ENCODE results near the gene DYSF. TPM values are rescaled to one million over a fixed set of nuclear protein-coding genes. Genes with fewer than 3 reads are reported as not detected.

The DYSF gene
- total RNA-seq, 4 donors from 2014 or later, result 4.2 to 12.0 (median 5.9) TPM

DNA sequence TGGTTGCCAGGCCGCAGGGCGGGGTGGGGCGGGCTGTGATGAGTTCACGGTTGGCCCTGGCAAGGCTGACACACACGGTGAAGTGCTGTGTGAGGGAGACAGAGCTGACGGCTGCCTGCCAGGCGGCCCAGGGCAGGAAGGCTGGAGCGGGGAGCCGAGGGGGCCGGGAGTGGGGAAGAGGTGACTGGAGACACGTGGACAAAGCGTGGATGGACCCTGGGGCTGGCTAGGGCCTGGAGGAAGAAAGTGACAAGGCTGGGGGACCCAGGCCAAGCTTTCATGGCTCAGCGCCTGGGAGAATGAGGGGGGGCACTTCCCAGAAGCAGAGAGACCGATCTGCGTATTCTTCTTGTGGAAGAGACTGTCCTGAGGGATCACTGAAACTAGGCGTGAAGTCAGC, 123.2 kb downstream of the DYSF start:
- Histone ChIP-seq H3K36me3 (no peaks in the 10 kb centered on the region), H3K27ac (no peak overlapping the region)
- no peak for DNase-seq (ENCODE audit: low spot score in 2 of 2)

GRCh38 chr2:71577209-71577608, 123.8 kb downstream of the DYSF start:
- Histone ChIP-seq H3K27ac (no peak overlapping the region), H3K36me3 (no peaks in the 10 kb centered on the region), H3K9me3 (no peaks in the 10 kb centered on the region), H3K4me3 (no peak overlapping the region), H3K4me1 (peaks cover 0 to 23% (median 9%) of the 10 kb centered on the region in 4 donors), H3K27me3 (no peaks in the 10 kb centered on the region)
- no peak for DNase-seq (ENCODE audit: low spot score in 2 of 2)
- WGBS, 2 donors, result 95% methylated on average over 3 of the region's 3 CpGs
- no peak for TF ChIP-seq EP300 (IDR thresholded peaks at IDR 0.05)
- TF ChIP-seq, protein P1, sequence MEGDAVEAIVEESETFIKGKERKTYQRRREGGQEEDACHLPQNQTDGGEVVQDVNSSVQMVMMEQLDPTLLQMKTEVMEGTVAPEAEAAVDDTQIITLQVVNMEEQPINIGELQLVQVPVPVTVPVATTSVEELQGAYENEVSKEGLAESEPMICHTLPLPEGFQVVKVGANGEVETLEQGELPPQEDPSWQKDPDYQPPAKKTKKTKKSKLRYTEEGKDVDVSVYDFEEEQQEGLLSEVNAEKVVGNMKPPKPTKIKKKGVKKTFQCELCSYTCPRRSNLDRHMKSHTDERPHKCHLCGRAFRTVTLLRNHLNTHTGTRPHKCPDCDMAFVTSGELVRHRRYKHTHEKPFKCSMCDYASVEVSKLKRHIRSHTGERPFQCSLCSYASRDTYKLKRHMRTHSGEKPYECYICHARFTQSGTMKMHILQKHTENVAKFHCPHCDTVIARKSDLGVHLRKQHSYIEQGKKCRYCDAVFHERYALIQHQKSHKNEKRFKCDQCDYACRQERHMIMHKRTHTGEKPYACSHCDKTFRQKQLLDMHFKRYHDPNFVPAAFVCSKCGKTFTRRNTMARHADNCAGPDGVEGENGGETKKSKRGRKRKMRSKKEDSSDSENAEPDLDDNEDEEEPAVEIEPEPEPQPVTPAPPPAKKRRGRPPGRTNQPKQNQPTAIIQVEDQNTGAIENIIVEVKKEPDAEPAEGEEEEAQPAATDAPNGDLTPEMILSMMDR (IDR thresholded peaks at IDR 0.05), result no peak
- no peak for TF ChIP-seq POLR2A (IDR thresholded peaks at IDR 0.05)

More for the DNA sequence above, 123.2 kb downstream of the DYSF start:
- Histone ChIP-seq H3K4me3 (no peak overlapping the region), H3K4me1 (peaks cover 0 to 23% (median 8%) of the 10 kb centered on the region in 4 donors), H3K9me3 (no peaks in the 10 kb centered on the region), H3K27me3 (no peaks in the 10 kb centered on the region)
- TF ChIP-seq, protein P1 (IDR thresholded peaks at IDR 0.05), result no peak
- no peak for TF ChIP-seq POLR2A (IDR thresholded peaks at IDR 0.05)
- no peak for TF ChIP-seq EP300 (IDR thresholded peaks at IDR 0.05)
- WGBS, 2 donors, result 81 to 89% methylated on average over 16 of the region's 16 CpGs

- peak overlapping the region; percentile 7 to 41 (median 14) for H3K4me3 ChIP-seq
- no peaks in the 10 kb centered on the region for H3K36me3 ChIP-seq
- TF ChIP-seq, protein P1 (IDR thresholded peaks at IDR 0.05), result peak in 1 of 5 experiments; percentile 9
- TF ChIP-seq POLR2A (IDR thresholded peaks at IDR 0.05) (no peak), EP300 (IDR thresholded peaks at IDR 0.05) (peak in 1 of 2 donors; percentile 87)
- WGBS, 2 donors, result 37 to 42% methylated on average over 20 of the region's 20 CpGs
- no peaks in the 10 kb centered on the region for H3K9me3 ChIP-seq
- peaks cover 0 to 23% (median 9%) of the 10 kb centered on the region in 4 donors for H3K4me1 ChIP-seq
- H3K27ac ChIP-seq, result peak overlapping the region; percentile 23 to 91 (median 63)
- peak; percentile 63 to 69 for DNase-seq (ENCODE audit: low spot score in 2 of 2)
- no peaks in the 10 kb centered on the region for H3K27me3 ChIP-seq
These were observed 125.5 kb downstream of the DYSF start for GRCh38 chr2:71578767-71579342.

DNA sequence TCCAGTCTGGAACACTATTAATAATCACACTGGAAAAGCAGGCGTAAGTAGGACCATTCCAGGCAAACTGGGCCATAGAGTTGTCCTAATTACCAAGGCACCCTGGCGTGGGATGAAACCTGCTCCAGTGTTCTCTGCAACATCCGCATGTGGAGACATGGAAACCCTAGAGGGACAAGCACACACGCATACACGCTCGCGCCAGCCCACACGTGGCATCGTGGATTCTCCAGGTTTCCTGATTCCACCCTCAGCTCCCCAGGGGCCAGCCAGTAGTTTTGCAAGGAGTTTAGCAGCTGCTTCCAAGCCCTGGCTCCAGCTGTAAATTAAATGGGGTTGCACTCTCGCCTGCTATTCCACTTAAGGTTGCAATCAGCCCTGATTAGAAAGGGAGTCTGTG, 127.7 kb downstream of the DYSF start:
- WGBS, 2 donors, result 69 to 71% methylated on average over 10 of the region's 10 CpGs
- no peaks in the 10 kb centered on the region for H3K36me3 ChIP-seq
- no peak for TF ChIP-seq POLR2A (IDR thresholded peaks at IDR 0.05)
- TF ChIP-seq EP300 (IDR thresholded peaks at IDR 0.05), result peak in 1 of 2 donors; percentile 42
- TF ChIP-seq, protein P1 (IDR thresholded peaks at IDR 0.05), result no peak
- H3K27me3 ChIP-seq, result no peaks in the 10 kb centered on the region
- H3K4me1 ChIP-seq, result peaks cover 0 to 23% (median 9%) of the 10 kb centered on the region in 4 donors
- no peaks in the 10 kb centered on the region for H3K9me3 ChIP-seq
- H3K27ac ChIP-seq, result no peak overlapping the region
- H3K4me3 ChIP-seq, result no peak overlapping the region
- peak; percentile 59 to 63 for DNase-seq (ENCODE audit: low spot score in 2 of 2)

DNA sequence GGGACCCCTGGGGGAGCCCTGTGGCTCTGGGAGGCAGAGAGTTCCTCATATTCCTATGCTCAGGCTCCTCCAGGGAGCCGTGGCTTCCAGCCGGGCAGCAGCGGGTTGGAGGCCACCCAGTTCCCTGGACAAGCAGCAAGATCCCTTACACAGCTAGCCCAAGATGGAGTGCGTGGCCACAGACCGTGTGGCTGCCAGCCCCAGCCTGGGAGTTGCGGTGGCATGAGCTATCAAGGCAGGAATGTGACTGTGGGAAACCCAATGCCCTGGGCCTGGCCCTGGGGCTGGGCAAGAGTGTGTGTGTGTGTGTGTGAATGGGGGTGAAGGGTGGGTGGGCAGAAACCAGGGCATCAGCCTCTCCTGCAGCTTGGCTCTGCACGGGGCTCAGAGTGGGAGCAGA, 130.5 kb downstream of the DYSF start:
- Histone ChIP-seq H3K27me3 (no peaks in the 10 kb centered on the region), H3K4me3 (no peak overlapping the region), H3K9me3 (no peaks in the 10 kb centered on the region), H3K27ac (no peak overlapping the region), H3K4me1 (peaks cover 0 to 10% (median 5%) of the 10 kb centered on the region in 4 donors), H3K36me3 (no peaks in the 10 kb centered on the region)
- 63 to 89% methylated on average over 4 to 7 of the region's 7 CpGs for WGBS, 2 donors
- TF ChIP-seq EP300 (IDR thresholded peaks at IDR 0.05), result no peak
- no peak for DNase-seq (ENCODE audit: low spot score in 2 of 2)
